Subcutaneous adipose tissue (tissue), 4 donors: Measurements from ENCODE around the gene NUDT15. TPM values are rescaled to one million over a fixed set of nuclear protein-coding genes. Genes with fewer than 3 reads are reported as not detected.

Source experiments
- CTCF ChIP-seq: fragments of 450-650 bp; IDR thresholded peaks from one replicate; pipeline ENCODE4 v1.5.1; 2016; ENCODE audit warnings: low read depth, mild to moderate bottlenecking, control low read depth, antibody characterized with exemption, moderate library complexity
- total RNA-seq, 4 donors: library from RNA; depleted of rRNA; stranded (reverse); fragments of >200 nt; gene quantifications; one replicate each; pipeline ENCODE4 v1.1.0, GENCODE V29; 2016

NUDT15 gene
- total RNA-seq = 10 to 100 TPM in 3 of 4 donors, 1 to 10 TPM in 1; 6.6 to 15.3 (median 13.2) TPM

GRCh38 chr13:48037346-48038173, at the start of gene NUDT15:
NUDT15 (plus strand) TSS chr13:48037726; CDS start chr13:48037747, 21 bp downstream.
- no peak for TF ChIP-seq CTCF

- TF ChIP-seq CTCF = no peak
These were observed 47.1 kb upstream of the NUDT15 start for GRCh38 chr13:47990427-47990826.

GRCh38 chr13:47990920-47991466, 46.5 kb upstream of the NUDT15 start:
- TF ChIP-seq CTCF = no peak

- TF ChIP-seq CTCF = no peak
These were observed 45.7 kb upstream of the NUDT15 start for GRCh38 chr13:47991859-47992258.

GRCh38 chr13:47997384-47997783, 40.1 kb upstream of the NUDT15 start:
- no peak for TF ChIP-seq CTCF

- TF ChIP-seq CTCF = no peak
These were observed 37.6 kb upstream of the NUDT15 start for GRCh38 chr13:47999973-48000372.

GRCh38 chr13:48000559-48001113, 36.9 kb upstream of the NUDT15 start:
- TF ChIP-seq CTCF = no peak
